ENCODE results near the gene ABHD6. TPM values are rescaled to one million over a fixed set of nuclear protein-coding genes. Genes with fewer than 3 reads are reported as not detected.
A peak's percentile ranks its signal among the peaks of the same experiment; 100 is the strongest.

ABHD6 gene
- total RNA-seq, 2 experiments from 2014 or later, result 0.71 to 1.9 TPM

GRCh38 chr3:58334506-58334884, 96.9 kb downstream of the ABHD6 start:
- H3K9me3 Mint-ChIP-seq, result no peaks in the 10 kb centered on the region
- no peaks in the 10 kb centered on the region for H3K36me3 ChIP-seq (ENCODE audit: insufficient read depth, low read length)
- H3K4me1 Mint-ChIP-seq (ENCODE audit: low read depth), result peaks cover 47% of the 10 kb centered on the region
- H3K4me3 Mint-ChIP-seq, result peak overlapping the region; percentile 99
- intact Hi-C loops (cut with DNase I, micrococcal nuclease), result loop anchor here in 1 of 2 experiments (5.0 kb wide), 1 partner anchor 98 kb away; the partner anchor contains the start of gene PDHB
- TF ChIP-seq CTCF (IDR thresholded peaks at IDR 0.05), result no peak
- H3K9me3 ChIP-seq (ENCODE audit: control insufficient read depth in 1 of 2, insufficient read depth in 1 of 2, low read length in 2 of 2), result no peaks in the 10 kb centered on the region
- no peak overlapping the region for H3K4me3 ChIP-seq (ENCODE audit: low read length)
- no peak overlapping the region for H3K27ac ChIP-seq (ENCODE audit: low read depth in 1 of 2, low read length in 2 of 2)
- H3K36me3 Mint-ChIP-seq (ENCODE audit: low read depth), result peaks cover 15% of the 10 kb centered on the region
- no peaks in the 10 kb centered on the region for H3K27me3 ChIP-seq (ENCODE audit: control insufficient read depth in 1 of 2, insufficient read depth in 2 of 2, low read length in 2 of 2)
- H3K4me1 ChIP-seq (ENCODE audit: insufficient read depth, low read length), result peaks cover 23% of the 10 kb centered on the region
- H3K27me3 Mint-ChIP-seq, result no peaks in the 10 kb centered on the region
- ATAC-seq (ENCODE audit: poor library complexity) (no peak), DNase-seq (no peak)
- no peak overlapping the region for H3K27ac Mint-ChIP-seq
- ChIA-PET POLR2A (interaction anchor here (3.2 to 3.3 kb wide), 2 partner anchors 28 to 158 kb away, joined by 28 to 36 read pairs; partner anchors contain the start of genes HTD2, KCTD6 and RPP14), CTCF (interaction anchor here (3.7 to 5.9 kb wide), 2 partner anchors 28 to 157 kb away, joined by 24 to 37 read pairs; partner anchors contain the start of genes HTD2, KCTD6 and RPP14)

GRCh38 chr3:58335652-58335947, 98.0 kb downstream of the ABHD6 start:
- TF ChIP-seq CTCF (IDR thresholded peaks at IDR 0.05), result no peak
- Histone ChIP-seq H3K27ac (ENCODE audit: low read depth in 1 of 2, low read length in 2 of 2) (no peak overlapping the region), H3K4me1 (ENCODE audit: insufficient read depth, low read length) (peaks cover 23% of the 10 kb centered on the region), H3K36me3 (ENCODE audit: insufficient read depth, low read length) (no peaks in the 10 kb centered on the region), H3K27me3 (ENCODE audit: control insufficient read depth in 1 of 2, insufficient read depth in 2 of 2, low read length in 2 of 2) (no peaks in the 10 kb centered on the region), H3K4me3 (ENCODE audit: low read length) (no peak overlapping the region), H3K9me3 (ENCODE audit: control insufficient read depth in 1 of 2, insufficient read depth in 1 of 2, low read length in 2 of 2) (no peaks in the 10 kb centered on the region)
- peaks cover 48% of the 10 kb centered on the region for H3K4me1 Mint-ChIP-seq (ENCODE audit: low read depth)
- peaks cover 16% of the 10 kb centered on the region for H3K36me3 Mint-ChIP-seq (ENCODE audit: low read depth)
- DNase-seq (no peak), ATAC-seq (ENCODE audit: poor library complexity) (no peak)
- no peak overlapping the region for H3K27ac Mint-ChIP-seq
- intact Hi-C loops (cut with DNase I, micrococcal nuclease), result no loop called here
- ChIA-PET POLR2A (interaction anchor here (1.0 to 1.3 kb wide), 2 partner anchors 9 to 29 kb away, joined by 3 read pairs; partner anchors contain the start of gene HTD2), CTCF (interaction anchor here (0.6 to 5.9 kb wide), 3 partner anchors 29 to 1661 kb away, joined by 3 to 37 read pairs (median 4); partner anchors contain the start of genes HTD2, KCTD6 and RPP14)
- H3K9me3 Mint-ChIP-seq, result no peaks in the 10 kb centered on the region
- no peaks in the 10 kb centered on the region for H3K27me3 Mint-ChIP-seq
- H3K4me3 Mint-ChIP-seq, result peak overlapping the region; percentile 32

DNA sequence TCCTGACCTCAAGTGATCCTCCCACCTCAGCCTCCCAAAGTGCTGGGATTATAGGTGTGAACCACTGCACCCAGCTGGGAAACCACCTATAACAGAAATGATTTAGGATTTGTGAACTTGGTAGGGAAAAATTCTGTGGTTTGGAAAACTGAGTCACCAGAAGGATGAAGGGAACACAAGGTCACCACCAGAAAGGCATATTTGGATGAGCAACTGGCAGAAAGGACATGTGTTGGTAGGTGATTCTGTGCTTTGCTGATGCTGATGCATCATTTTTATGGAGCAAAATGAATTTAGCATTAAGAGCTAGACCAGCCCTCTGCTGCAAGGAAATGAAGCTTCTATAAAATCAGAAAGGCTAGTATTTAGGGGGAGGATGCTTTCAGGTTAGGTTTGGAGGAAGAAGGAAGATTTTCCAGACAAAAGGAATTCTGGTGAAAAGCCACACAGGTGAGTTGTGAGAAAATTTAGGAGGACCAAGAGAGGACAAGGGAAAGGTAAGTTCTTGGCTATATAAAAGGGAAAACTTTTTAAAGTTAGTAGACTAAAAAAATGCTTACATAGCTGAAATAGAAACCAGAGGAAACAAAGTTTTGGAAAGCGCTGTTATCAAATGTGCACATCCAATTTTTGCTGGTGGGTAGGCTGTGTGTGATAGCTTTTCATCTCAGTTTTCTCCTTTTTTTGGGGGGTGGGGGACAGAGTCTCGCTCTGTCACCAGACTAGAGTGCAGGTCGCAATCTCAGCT, 98.7 kb downstream of the ABHD6 start:
- ATAC-seq (ENCODE audit: poor library complexity), result no peak
- Histone ChIP-seq H3K27me3 (ENCODE audit: control insufficient read depth in 1 of 2, insufficient read depth in 2 of 2, low read length in 2 of 2) (no peaks in the 10 kb centered on the region), H3K36me3 (ENCODE audit: insufficient read depth, low read length) (no peaks in the 10 kb centered on the region), H3K27ac (ENCODE audit: low read depth in 1 of 2, low read length in 2 of 2) (no peak overlapping the region), H3K4me3 (ENCODE audit: low read length) (no peak overlapping the region), H3K4me1 (ENCODE audit: insufficient read depth, low read length) (peaks cover 23% of the 10 kb centered on the region), H3K9me3 (ENCODE audit: control insufficient read depth in 1 of 2, insufficient read depth in 1 of 2, low read length in 2 of 2) (no peaks in the 10 kb centered on the region)
- Mint-ChIP-seq H3K4me1 (ENCODE audit: low read depth) (peaks cover 48% of the 10 kb centered on the region), H3K4me3 (no peak overlapping the region), H3K36me3 (ENCODE audit: low read depth) (peaks cover 22% of the 10 kb centered on the region), H3K9me3 (no peaks in the 10 kb centered on the region), H3K27ac (no peak overlapping the region), H3K27me3 (no peaks in the 10 kb centered on the region)
- POLR2A ChIA-PET, result interaction anchor here (0.9 to 1.3 kb wide), 4 partner anchors 10 to 97 kb away, joined by 3 read pairs; partner anchors contain the start of gene HTD2
- DNase-seq, result no peak
- no peak for TF ChIP-seq CTCF (IDR thresholded peaks at IDR 0.05)
- CTCF ChIA-PET, result interaction anchor here (0.7 to 5.9 kb wide), 2 partner anchors 30 to 155 kb away, joined by 4 to 37 read pairs; partner anchors contain the start of genes HTD2, KCTD6 and RPP14
- intact Hi-C loops (cut with DNase I, micrococcal nuclease), result no loop called here
